ENCODE measurements around the gene HDAC3.
"Not testable (repeated sequence)": the region's sequence is repeated elsewhere in the genome, so short reads cannot be mapped to it uniquely, and the experiment has no call there.

The HDAC3 gene

GRCh38 chr5:141613344-141613743 lies 23.3 kb downstream of the HDAC3 start:
- DNase-seq (ENCODE audit: insufficient read length) (no peak), FAIRE-seq (peak; percentile 46)
- no peak for TF ChIP-seq TAF1 (IDR thresholded peaks at IDR 0.05; ENCODE audit: borderline replicate concordance, low read depth, low read length)
- no peak for TF ChIP-seq POLR2AphosphoS5 (IDR thresholded peaks at IDR 0.05; ENCODE audit: low read depth, low read length)
- no peak for TF ChIP-seq POLR2A (IDR thresholded peaks at IDR 0.05; ENCODE audit: low read depth, low read length)

- no peak for TF ChIP-seq POLR2A (IDR thresholded peaks at IDR 0.05; ENCODE audit: low read depth, low read length)
- no peak for TF ChIP-seq POLR2AphosphoS5 (IDR thresholded peaks at IDR 0.05; ENCODE audit: low read depth, low read length)
- no peak for TF ChIP-seq TAF1 (IDR thresholded peaks at IDR 0.05; ENCODE audit: borderline replicate concordance, low read depth, low read length)
- FAIRE-seq (no peak), DNase-seq (ENCODE audit: insufficient read length) (no peak)
Measured at GRCh38 chr5:141611289-141611688, 25.4 kb downstream of the HDAC3 start.

DNA sequence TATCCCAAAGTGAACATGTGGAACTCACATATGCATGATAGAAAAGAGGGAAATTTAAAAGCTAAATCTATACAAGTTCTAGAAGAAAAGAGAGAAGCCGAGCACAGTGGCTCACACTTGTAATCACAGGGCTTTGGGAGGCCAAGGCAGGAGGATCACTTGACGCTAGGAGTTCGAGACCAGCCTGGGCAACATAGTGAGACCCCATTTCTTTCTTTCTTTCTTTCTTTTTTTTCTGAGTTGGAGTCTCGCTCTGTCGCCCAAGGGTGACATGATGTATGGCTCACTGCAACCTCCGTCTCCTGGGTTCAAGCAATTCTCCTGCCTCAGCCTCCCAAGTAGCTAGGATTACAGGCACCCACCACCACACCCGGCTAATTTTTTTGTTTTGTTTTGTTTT lies 26.7 kb downstream of the HDAC3 start:
- not testable (repeated sequence) for FAIRE-seq; DNase-seq (ENCODE audit: insufficient read length)

DNA sequence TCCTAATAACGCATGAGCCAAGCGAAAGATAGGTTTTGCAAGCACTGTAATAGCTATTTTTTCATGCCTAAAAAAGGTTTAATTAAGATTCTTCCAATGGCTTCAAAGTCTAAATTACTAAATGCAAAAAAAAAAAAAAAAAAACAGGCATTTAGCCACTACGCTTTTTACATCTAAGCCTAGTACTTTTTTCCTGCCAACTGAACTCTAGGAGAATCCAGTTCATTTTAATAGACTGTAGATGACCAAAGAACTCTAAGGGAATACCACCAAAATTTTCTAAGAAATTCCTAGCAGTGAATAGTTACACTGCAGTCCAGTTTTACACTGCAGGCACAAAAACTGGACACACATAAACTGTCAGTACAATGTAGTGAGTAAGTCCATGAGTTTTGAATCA lies 27.6 kb downstream of the HDAC3 start:
- no peak for FAIRE-seq
- TF ChIP-seq POLR2A (IDR thresholded peaks at IDR 0.05; ENCODE audit: low read depth, low read length) = no peak
- TF ChIP-seq TAF1 (IDR thresholded peaks at IDR 0.05; ENCODE audit: borderline replicate concordance, low read depth, low read length) = no peak
- no peak for TF ChIP-seq POLR2AphosphoS5 (IDR thresholded peaks at IDR 0.05; ENCODE audit: low read depth, low read length)
- DNase-seq (ENCODE audit: insufficient read length) = no peak

DNA sequence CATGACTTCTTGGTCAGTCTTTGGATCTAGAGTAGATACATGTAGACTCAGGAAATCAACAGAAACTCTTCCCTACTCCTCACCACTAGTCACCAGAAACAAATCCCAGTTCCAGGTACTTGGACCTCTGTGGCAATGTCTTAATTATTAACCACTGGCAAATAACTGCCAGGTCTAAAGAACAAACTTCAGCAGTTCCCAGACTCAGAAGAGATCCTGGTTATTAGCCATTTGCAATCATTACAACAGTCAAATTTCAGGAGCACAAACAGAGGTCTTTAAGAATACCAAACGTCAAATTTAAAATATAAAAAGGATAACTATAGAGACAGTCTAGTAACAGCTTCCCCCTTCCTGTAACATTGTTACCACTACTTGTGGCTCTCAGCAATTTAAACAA lies 28.1 kb downstream of the HDAC3 start:
- TF ChIP-seq POLR2A (IDR thresholded peaks at IDR 0.05; ENCODE audit: low read depth, low read length) (no peak), TAF1 (IDR thresholded peaks at IDR 0.05; ENCODE audit: borderline replicate concordance, low read depth, low read length) (no peak), POLR2AphosphoS5 (IDR thresholded peaks at IDR 0.05; ENCODE audit: low read depth, low read length) (no peak)
- DNase-seq (ENCODE audit: insufficient read length) (no peak), FAIRE-seq (no peak)

DNA sequence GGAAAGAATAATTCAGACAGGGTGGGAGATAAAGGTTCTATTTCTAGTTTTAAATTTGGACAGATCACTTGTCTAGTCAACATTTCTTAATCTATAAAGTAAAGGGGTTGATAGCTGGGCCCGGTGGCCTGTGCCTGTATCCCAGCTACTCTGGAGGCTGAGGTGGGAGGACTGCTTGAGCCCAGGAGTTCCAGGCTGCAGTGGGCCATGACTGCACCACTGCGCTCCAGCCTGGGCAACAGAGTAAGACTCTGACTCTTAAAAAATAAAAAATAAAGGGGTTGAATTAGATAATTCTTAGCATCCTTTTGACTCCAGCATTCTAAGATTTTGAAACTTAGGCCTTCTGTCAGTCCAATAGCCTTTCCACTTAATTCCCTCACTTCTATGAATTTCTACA lies 28.6 kb downstream of the HDAC3 start:
- TF ChIP-seq TAF1 (IDR thresholded peaks at IDR 0.05; ENCODE audit: borderline replicate concordance, low read depth, low read length) = no peak
- no peak for TF ChIP-seq POLR2AphosphoS5 (IDR thresholded peaks at IDR 0.05; ENCODE audit: low read depth, low read length)
- TF ChIP-seq POLR2A (IDR thresholded peaks at IDR 0.05; ENCODE audit: low read depth, low read length) = no peak
- FAIRE-seq (no peak), DNase-seq (ENCODE audit: insufficient read length) (no peak)

DNA sequence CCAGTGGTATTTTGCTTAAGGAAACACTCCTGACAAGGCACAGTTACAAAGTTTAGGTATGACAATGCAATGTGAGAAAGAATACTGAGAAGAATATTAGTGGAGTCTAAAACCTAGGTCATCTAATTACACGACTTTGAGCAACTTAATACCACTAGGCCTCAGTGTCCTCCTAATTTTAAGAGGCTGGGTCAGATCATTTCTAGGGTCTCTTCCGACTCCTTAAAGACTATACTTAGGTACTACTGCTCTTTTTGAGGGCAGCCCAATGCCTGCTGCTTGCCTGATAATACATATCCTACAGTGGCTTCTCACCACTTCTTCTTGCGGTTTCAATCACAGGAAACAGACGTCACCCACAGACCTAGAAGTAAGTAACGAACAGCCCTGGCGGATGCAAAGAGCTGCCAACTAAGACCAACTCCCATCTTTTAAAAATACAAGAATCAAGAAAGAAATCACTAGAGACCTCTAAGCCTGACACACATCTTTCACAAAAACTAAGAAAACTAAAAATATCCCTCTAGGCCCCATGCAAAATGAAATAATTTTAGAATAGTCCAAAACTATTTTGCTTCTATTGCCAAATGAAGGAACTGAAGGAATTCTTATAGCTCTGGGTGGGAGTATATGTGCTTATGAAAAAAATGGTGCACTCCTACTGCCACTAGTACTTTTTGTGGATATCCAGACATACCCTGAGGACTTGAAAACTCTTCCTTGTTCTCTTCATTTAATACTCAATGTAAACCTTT lies 30.9 kb downstream of the HDAC3 start:
- DNase-seq (ENCODE audit: insufficient read length) = peak; percentile 17
- no peak for TF ChIP-seq TAF1 (IDR thresholded peaks at IDR 0.05; ENCODE audit: borderline replicate concordance, low read depth, low read length)
- no peak for TF ChIP-seq POLR2A (IDR thresholded peaks at IDR 0.05; ENCODE audit: low read depth, low read length)
- no peak for TF ChIP-seq POLR2AphosphoS5 (IDR thresholded peaks at IDR 0.05; ENCODE audit: low read depth, low read length)
- FAIRE-seq = peak; percentile 69

- DNase-seq (ENCODE audit: insufficient read length) = no peak
- peak; percentile 51 for FAIRE-seq
- TF ChIP-seq POLR2A (IDR thresholded peaks at IDR 0.05; ENCODE audit: low read depth, low read length) (no peak), POLR2AphosphoS5 (IDR thresholded peaks at IDR 0.05; ENCODE audit: low read depth, low read length) (no peak), TAF1 (IDR thresholded peaks at IDR 0.05; ENCODE audit: borderline replicate concordance, low read depth, low read length) (no peak)
Measured at GRCh38 chr5:141603923-141604717, 32.5 kb downstream of the HDAC3 start.

DNA sequence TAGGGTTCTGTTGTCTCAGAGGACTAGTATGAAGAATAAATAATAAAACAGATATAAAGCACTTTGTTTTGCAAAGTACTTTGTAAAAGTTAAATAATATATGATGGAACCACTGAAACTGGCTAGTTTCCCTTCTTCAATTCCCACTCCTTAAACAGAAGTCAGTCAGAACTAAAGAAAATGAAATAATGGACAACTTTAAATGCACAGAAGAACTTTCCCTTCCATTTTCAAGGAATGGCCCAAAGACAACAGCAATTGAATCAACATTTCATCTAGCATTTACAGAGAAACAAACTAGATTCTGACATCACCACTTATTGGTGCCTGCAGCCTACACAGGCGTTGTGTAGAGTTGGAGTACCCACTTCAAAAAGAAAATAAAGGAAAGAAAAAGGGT lies 34.0 kb downstream of the HDAC3 start:
- FAIRE-seq (no peak), DNase-seq (ENCODE audit: insufficient read length) (no peak)
- TF ChIP-seq POLR2A (IDR thresholded peaks at IDR 0.05; ENCODE audit: low read depth, low read length) (no peak), TAF1 (IDR thresholded peaks at IDR 0.05; ENCODE audit: borderline replicate concordance, low read depth, low read length) (no peak), POLR2AphosphoS5 (IDR thresholded peaks at IDR 0.05; ENCODE audit: low read depth, low read length) (no peak)

- TF ChIP-seq POLR2AphosphoS5 (IDR thresholded peaks at IDR 0.05; ENCODE audit: low read depth, low read length) (no peak), POLR2A (IDR thresholded peaks at IDR 0.05; ENCODE audit: low read depth, low read length) (no peak), TAF1 (IDR thresholded peaks at IDR 0.05; ENCODE audit: borderline replicate concordance, low read depth, low read length) (no peak)
- FAIRE-seq (peak; percentile 33), DNase-seq (ENCODE audit: insufficient read length) (no peak)
Measured at GRCh38 chr5:141598391-141599345, 38.0 kb downstream of the HDAC3 start.

DNA sequence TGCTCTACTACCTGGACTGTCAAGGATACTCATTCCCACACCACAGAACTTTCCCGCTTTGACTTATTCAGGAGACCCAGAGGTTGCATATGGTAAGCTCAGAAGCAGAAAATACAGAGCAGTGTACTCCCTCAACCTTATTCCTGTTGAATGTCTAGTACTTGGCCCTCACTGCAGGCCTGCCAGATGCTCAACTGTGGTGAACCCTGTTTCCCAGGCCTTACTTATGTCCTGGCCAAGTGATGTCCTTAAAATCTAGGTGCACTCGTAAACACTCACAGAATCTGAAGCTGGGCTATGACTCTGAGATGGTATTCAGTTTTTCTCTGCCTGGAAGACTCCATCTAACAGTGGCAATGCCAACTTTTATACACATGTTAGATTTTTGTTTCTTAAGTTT lies 38.8 kb downstream of the HDAC3 start:
- DNase-seq (ENCODE audit: insufficient read length) (no peak), FAIRE-seq (no peak)
- TF ChIP-seq POLR2A (IDR thresholded peaks at IDR 0.05; ENCODE audit: low read depth, low read length) (no peak), TAF1 (IDR thresholded peaks at IDR 0.05; ENCODE audit: borderline replicate concordance, low read depth, low read length) (no peak), POLR2AphosphoS5 (IDR thresholded peaks at IDR 0.05; ENCODE audit: low read depth, low read length) (no peak)

Measured in GM12892 (cell line).